HFF-Myc (cell line): ENCODE results near the gene CARMIL1.

ENCODE experiments used
- DNase-seq: peaks from one replicate; pipeline ENCODE4 v3.0.0-alpha.2; 2011; ENCODE audit warnings: low read depth; ENCODE audit errors: extremely low read depth
- H3K4me3 ChIP-seq: replicated peaks from 2 replicates; pipeline ENCODE4 v1.5.1; 2011; ENCODE audit warnings: low read depth, mild to moderate bottlenecking, control low read depth, low read length
- TF ChIP-seq, protein P1 (sequence below): IDR thresholded peaks from 2 replicates; pipeline ENCODE4 v1.5.1; 2012; ENCODE audit warnings: mild to moderate bottlenecking, low read depth, low read length, control low read depth; ENCODE audit errors: missing control alignments

The CARMIL1 gene

DNA sequence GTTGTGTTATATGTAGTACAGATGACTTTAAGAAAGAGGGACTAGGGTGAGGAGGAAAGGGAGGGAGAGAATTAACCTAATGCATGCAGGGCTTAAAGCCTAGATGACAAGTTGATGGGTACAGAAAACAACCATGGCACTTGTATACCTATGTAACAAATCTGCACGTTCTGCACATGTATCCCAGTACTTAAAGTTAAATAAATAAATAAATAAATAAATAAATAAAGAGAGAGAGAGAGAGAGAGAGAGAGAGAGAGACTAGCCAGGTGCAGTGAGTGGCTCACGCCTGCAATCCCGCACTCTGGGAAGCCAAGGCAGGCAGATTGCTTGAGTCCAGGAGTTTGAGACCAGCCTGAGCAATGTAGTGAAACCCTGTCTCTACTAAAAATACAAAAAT, 11.5 kb upstream of the CARMIL1 start:
- H3K4me3 ChIP-seq = no peak overlapping the region
- no peak for DNase-seq
- TF ChIP-seq, protein P1, sequence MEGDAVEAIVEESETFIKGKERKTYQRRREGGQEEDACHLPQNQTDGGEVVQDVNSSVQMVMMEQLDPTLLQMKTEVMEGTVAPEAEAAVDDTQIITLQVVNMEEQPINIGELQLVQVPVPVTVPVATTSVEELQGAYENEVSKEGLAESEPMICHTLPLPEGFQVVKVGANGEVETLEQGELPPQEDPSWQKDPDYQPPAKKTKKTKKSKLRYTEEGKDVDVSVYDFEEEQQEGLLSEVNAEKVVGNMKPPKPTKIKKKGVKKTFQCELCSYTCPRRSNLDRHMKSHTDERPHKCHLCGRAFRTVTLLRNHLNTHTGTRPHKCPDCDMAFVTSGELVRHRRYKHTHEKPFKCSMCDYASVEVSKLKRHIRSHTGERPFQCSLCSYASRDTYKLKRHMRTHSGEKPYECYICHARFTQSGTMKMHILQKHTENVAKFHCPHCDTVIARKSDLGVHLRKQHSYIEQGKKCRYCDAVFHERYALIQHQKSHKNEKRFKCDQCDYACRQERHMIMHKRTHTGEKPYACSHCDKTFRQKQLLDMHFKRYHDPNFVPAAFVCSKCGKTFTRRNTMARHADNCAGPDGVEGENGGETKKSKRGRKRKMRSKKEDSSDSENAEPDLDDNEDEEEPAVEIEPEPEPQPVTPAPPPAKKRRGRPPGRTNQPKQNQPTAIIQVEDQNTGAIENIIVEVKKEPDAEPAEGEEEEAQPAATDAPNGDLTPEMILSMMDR = no peak

DNA sequence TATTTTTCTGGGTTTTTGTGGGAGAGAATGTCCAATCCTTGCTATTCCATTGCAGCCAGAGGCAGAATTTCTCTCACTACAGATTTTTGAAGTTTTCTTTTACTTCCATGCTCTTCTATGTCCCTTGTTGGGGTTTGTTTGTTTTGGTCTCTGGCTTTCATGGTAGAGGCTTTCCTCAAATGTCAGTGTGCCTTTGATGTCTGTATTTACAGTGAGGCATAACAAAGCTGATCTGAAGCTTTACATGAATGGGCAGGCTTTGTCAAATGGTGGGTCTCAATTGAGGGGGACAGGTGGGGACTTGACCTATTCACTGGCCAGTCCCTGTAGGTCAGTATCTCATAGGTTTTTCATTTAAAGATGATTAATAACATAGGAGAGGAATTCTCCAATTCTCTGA, 8.6 kb upstream of the CARMIL1 start:
- TF ChIP-seq, protein P1 = no peak
- no peak overlapping the region for H3K4me3 ChIP-seq
- no peak for DNase-seq

DNA sequence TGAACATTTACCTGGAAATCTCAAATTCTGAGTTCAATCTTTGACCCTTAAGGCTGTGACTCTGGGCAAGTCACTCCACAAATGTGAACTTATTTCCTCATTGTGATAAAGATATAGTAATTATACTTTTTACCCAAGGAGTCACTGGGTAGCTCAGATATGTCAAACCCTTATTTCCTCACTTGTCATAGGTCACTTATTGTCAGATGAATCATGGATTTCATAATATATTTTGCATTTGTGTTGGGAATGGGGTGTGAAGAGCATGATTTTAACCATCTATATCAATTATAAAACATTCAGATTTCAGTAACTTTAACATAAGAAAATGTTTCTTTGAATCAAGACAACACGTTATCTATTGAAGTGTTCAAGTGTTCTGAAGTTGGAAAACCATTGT, 3.7 kb upstream of the CARMIL1 start:
- TF ChIP-seq, protein P1 = no peak
- DNase-seq = no peak
- no peak overlapping the region for H3K4me3 ChIP-seq

GRCh38 chr6:25277386-25277785, 1.8 kb upstream of the CARMIL1 start:
- TF ChIP-seq, protein P1 = no peak
- no peak overlapping the region for H3K4me3 ChIP-seq
- no peak for DNase-seq

- no peak overlapping the region for H3K4me3 ChIP-seq
- DNase-seq = no peak
- TF ChIP-seq, protein P1 = no peak
Observed at GRCh38 chr6:25277857-25278256, 1.3 kb upstream of the CARMIL1 start.

GRCh38 chr6:25278261-25278913, 787 bp upstream of the CARMIL1 start:
- TF ChIP-seq, protein P1 = no peak
- no peak for DNase-seq

More at GRCh38 chr6:25278261-25278913, 787 bp upstream of the CARMIL1 start:
- peak overlapping the region; percentile 71 for H3K4me3 ChIP-seq
